Measurements from ENCODE around the gene OSBPL10.

GRCh38 chr3:31752305-31753049 is 228.6 kb downstream of the OSBPL10 start:
- no peak for TF ChIP-seq CTCF (IDR thresholded peaks at IDR 0.05)
- TF ChIP-seq POLR2A (IDR thresholded peaks at IDR 0.05): no peak
